SK-MEL-5 (cell line): ENCODE measurements around the gene TAPT1. TPM values are rescaled to one million over a fixed set of nuclear protein-coding genes. Genes with fewer than 3 reads are reported as not detected.

ENCODE experiments used
- DNase-seq: peaks from one replicate; pipeline ENCODE4 v3.0.0-alpha.2; 2016; ENCODE audit warnings: low read depth, low spot score
- in situ Hi-C: cut with HindIII; loops from 2 replicates; pipeline ENCODE4 v1.10.0; 2016; ENCODE audit warnings: low sequenced_read_pairs, high pct_unique_total_duplicates, low pct_unique_long_range_greater_than_20kb
- total RNA-seq: library from RNA; depleted of rRNA; stranded (reverse); fragments of >200 nt; shearing (Covaris generic); gene quantifications from 2 replicates; pipeline ENCODE4 v1.2.3, GENCODE V29; 2014

Gene TAPT1
- total RNA-seq, 1 experiment from 2014 or later: 11.3 TPM

- no peak for DNase-seq
- in situ Hi-C loops: no loop called here
Observed at GRCh38 chr4:16226816-16227461, 668 bp upstream of the TAPT1 start.

GRCh38 chr4:16225167-16225862 lies 956 bp downstream of the TAPT1 start:
- no peak for DNase-seq
- in situ Hi-C loops: no loop called here

GRCh38 chr4:16224264-16225166 lies 1.8 kb downstream of the TAPT1 start:
- in situ Hi-C loops: loop anchor here (25.0 kb wide), 1 partner anchor 212 kb away; no protein-coding TSS in a partner anchor
- no peak for DNase-seq

GRCh38 chr4:16222957-16223527 lies 3.2 kb downstream of the TAPT1 start:
- DNase-seq: no peak
- in situ Hi-C loops: loop anchor here (25.0 kb wide), 1 partner anchor 211 kb away; no protein-coding TSS in a partner anchor

- in situ Hi-C loops: loop anchor here (25.0 kb wide), 1 partner anchor 207 kb away; no protein-coding TSS in a partner anchor
- no peak for DNase-seq
Observed at GRCh38 chr4:16218950-16219349, 7.3 kb downstream of the TAPT1 start.

- in situ Hi-C loops: loop anchor here (25.0 kb wide), 1 partner anchor 205 kb away; no protein-coding TSS in a partner anchor
- DNase-seq: no peak
Observed at GRCh38 chr4:16217300-16218051, 8.8 kb downstream of the TAPT1 start.

GRCh38 chr4:16213121-16213520 lies 13.2 kb downstream of the TAPT1 start:
- DNase-seq: no peak
- in situ Hi-C loops: loop anchor here (25.0 kb wide), 1 partner anchor 201 kb away; no protein-coding TSS in a partner anchor

GRCh38 chr4:16212138-16212782 lies 14.0 kb downstream of the TAPT1 start:
- in situ Hi-C loops: loop anchor here (25.0 kb wide), 1 partner anchor 200 kb away; no protein-coding TSS in a partner anchor
- no peak for DNase-seq

- no peak for DNase-seq
- in situ Hi-C loops: loop anchor here (25.0 kb wide), 1 partner anchor 195 kb away; no protein-coding TSS in a partner anchor
Observed at GRCh38 chr4:16207409-16207808, 18.9 kb downstream of the TAPT1 start.

- DNase-seq: no peak
Observed at GRCh38 chr4:16206848-16207247, 19.4 kb downstream of the TAPT1 start.

GRCh38 chr4:16206301-16206700 lies 20.0 kb downstream of the TAPT1 start:
- in situ Hi-C loops: loop anchor here (25.0 kb wide), 1 partner anchor 194 kb away; no protein-coding TSS in a partner anchor

More at GRCh38 chr4:16206848-16207247, 19.4 kb downstream of the TAPT1 start:
- in situ Hi-C loops: loop anchor here (25.0 kb wide), 1 partner anchor 195 kb away; no protein-coding TSS in a partner anchor

GRCh38 chr4:16205298-16206164 lies 20.7 kb downstream of the TAPT1 start:
- in situ Hi-C loops: loop anchor here (25.0 kb wide), 1 partner anchor 193 kb away; no protein-coding TSS in a partner anchor
- DNase-seq: peak; percentile 48

More at GRCh38 chr4:16206301-16206700, 20.0 kb downstream of the TAPT1 start:
- DNase-seq: no peak

- DNase-seq: no peak
- in situ Hi-C loops: loop anchor here (25.0 kb wide), 1 partner anchor 192 kb away; no protein-coding TSS in a partner anchor
Observed at GRCh38 chr4:16204505-16204904, 21.8 kb downstream of the TAPT1 start.

GRCh38 chr4:16203083-16203482 lies 23.2 kb downstream of the TAPT1 start:
- in situ Hi-C loops: loop anchor here (25.0 kb wide), 1 partner anchor 191 kb away; no protein-coding TSS in a partner anchor
- DNase-seq: no peak

- DNase-seq: no peak
- in situ Hi-C loops: loop anchor here (25.0 kb wide), 1 partner anchor 190 kb away; no protein-coding TSS in a partner anchor
Observed at GRCh38 chr4:16202598-16202997, 23.7 kb downstream of the TAPT1 start.
